Endothelial cell of umbilical vein (primary cell): ENCODE measurements around the gene SCYL3. TPM values are rescaled to one million over a fixed set of nuclear protein-coding genes. Genes with fewer than 3 reads are reported as not detected.

Source experiments
- BruUV-seq: library from RNA; stranded (reverse); fragments of 400-500 nt; replicated peaks from 2 replicates; lab custom pipeline; 2021; lab: Mats Ljungman, UMichigan
- CTCF ChIA-PET: fragments of 300-600, 350-600 bp; sonication (Branson Sonifier 250); formaldehyde crosslinking; loops from one replicate; lab custom pipeline; 2021; ENCODE audit warnings: antibody characterized with exemption, inconsistent platforms; lab: Charles Lee
- POLR2A ChIA-PET: fragments of 300-600, 350-600 bp; sonication (Branson Sonifier 250); formaldehyde crosslinking; loops from one replicate; lab custom pipeline; 2021; ENCODE audit warnings: antibody characterized with exemption, inconsistent platforms; lab: Charles Lee
- DNase-seq: peaks from one replicate; pipeline ENCODE4 v3.0.0-alpha.2; 2011; ENCODE audit warnings: low read depth, low spot score
- FAIRE-seq: peaks from 2 replicates; lab custom pipeline; 2011; peaks lifted over from hg19 to GRCh38; lab: Jason Lieb, UNC
- H2AFZ ChIP-seq: 2 replicates; pipeline ENCODE4 v1.6.0; 2012; ENCODE audit warnings: low read depth, low read length, control low read depth, inconsistent platforms
- H3K27ac ChIP-seq: 2 replicates; pipeline ENCODE4 v1.5.1; 2011; ENCODE audit warnings: low read depth, mild to moderate bottlenecking, control low read depth, low read length, moderate library complexity; ENCODE audit not compliant: insufficient read depth
- H3K27me3 ChIP-seq, 2 experiments: 2 replicates each; pipeline versions ENCODE4 v1.6.0 to v1.6.1; 2011; ENCODE audit warnings: low read length in 2 of 2, mixed read lengths in 1 of 2; ENCODE audit not compliant: control insufficient read depth in 2 of 2, insufficient read depth in 2 of 2
- H3K36me3 ChIP-seq, 2 experiments: 2 replicates in 1 of 2; 3 replicates in 1 of 2; pipeline ENCODE4 v1.5.1; 2011; ENCODE audit warnings: low read length in 2 of 2, mild to moderate bottlenecking in 1 of 2, moderate library complexity in 1 of 2; ENCODE audit not compliant: control insufficient read depth in 2 of 2, insufficient read depth in 2 of 2; ENCODE audit errors: extremely low read depth in 1 of 2
- H3K4me1 ChIP-seq: 3 replicates; pipeline ENCODE4 v1.5.1; 2011; ENCODE audit warnings: mild to moderate bottlenecking, low read length; ENCODE audit not compliant: control insufficient read depth, insufficient read depth; ENCODE audit errors: extremely low read depth
- H3K4me2 ChIP-seq: 2 replicates; pipeline ENCODE4 v1.6.1; 2011; ENCODE audit warnings: low read length, control low read depth, mixed read lengths; ENCODE audit not compliant: insufficient read depth
- H3K4me3 ChIP-seq, 3 experiments: fragments of 200-600 bp in 1 of 3; sonication (generic), shearing (Covaris generic) in 1 of 3; replicated peaks in 1 of 3; 2 replicates each; pipeline ENCODE4 v1.5.1; 2011 to 2016; ENCODE audit warnings: control low read depth in 3 of 3, low read length in 3 of 3, mild to moderate bottlenecking in 2 of 3, inconsistent platforms in 1 of 3, low read depth in 1 of 3, moderate library complexity in 1 of 3; ENCODE audit not compliant: insufficient read depth in 1 of 3
- H3K79me2 ChIP-seq: 2 replicates; pipeline ENCODE4 v1.6.0; 2012; ENCODE audit warnings: low read length, inconsistent platforms; ENCODE audit not compliant: control insufficient read depth, insufficient read depth
- H3K9ac ChIP-seq: replicated peaks from 2 replicates; pipeline ENCODE3; 2011; ENCODE audit warnings: low read length, control low read depth; ENCODE audit not compliant: insufficient read depth; ENCODE audit errors: extremely low read depth
- H3K9me1 ChIP-seq: replicated peaks from 3 replicates; pipeline ENCODE4 v1.6.0; 2011; ENCODE audit warnings: mild to moderate bottlenecking, low read length; ENCODE audit not compliant: control insufficient read depth, insufficient read depth; ENCODE audit errors: extremely low read depth
- H3K9me3 ChIP-seq: replicated peaks from 2 replicates; pipeline ENCODE4 v1.5.1; 2012; ENCODE audit warnings: low read length, inconsistent platforms; ENCODE audit not compliant: control insufficient read depth, insufficient read depth
- H4K20me1 ChIP-seq: replicated peaks from 2 replicates; pipeline ENCODE3; 2011; ENCODE audit warnings: mild to moderate bottlenecking, low read length; ENCODE audit not compliant: control insufficient read depth, insufficient read depth; ENCODE audit errors: extremely low read depth
- CTCF ChIP-seq, 2 donors: IDR thresholded peaks; 1 replicate in 1 of 2; 2 replicates in 1 of 2; pipeline ENCODE4 v1.5.1; 2011; ENCODE audit warnings: low read length in 2 of 2, mild to moderate bottlenecking in 2 of 2, moderate library complexity in 2 of 2, control low read depth in 1 of 2, inconsistent platforms in 1 of 2, low read depth in 1 of 2; ENCODE audit not compliant: insufficient read depth in 1 of 2; ENCODE audit errors: extremely low read depth in 1 of 2
- FOS ChIP-seq: IDR thresholded peaks from 2 replicates; pipeline ENCODE4 v1.6.1; 2011; ENCODE audit warnings: mild to moderate bottlenecking, low read length, moderate library complexity, borderline replicate concordance; ENCODE audit not compliant: insufficient read depth
- dilution Hi-C: fragments of 300-500 bp; cut with MboI; formaldehyde crosslinking; loops from one replicate; pipeline ENCODE4 v1.15.0; 2019; ENCODE audit warnings: low sequenced_read_pairs; ENCODE audit not compliant: extremely low pct_ligation_motif_present
- intact Hi-C: fragments of 100-400 bp; cut with micrococcal nuclease; formaldehyde crosslinking; loops from one replicate; pipeline ENCODE4 v1.10.0; 2022
- polyA plus RNA-seq, 4 experiments: library from polyadenylated mRNA; depleted of rRNA in 3 of 4; stranded (reverse) in 3 of 4; unstranded in 1 of 4; fragments of >200 nt; gene quantifications; 2 replicates each; pipeline versions ENCODE4 v1.2.1 to v1.2.3, GENCODE V29; 2011 to 2012; ENCODE audit warnings: missing spikeins in 1 of 4
- total RNA-seq: library from RNA; stranded (reverse); gene quantifications from 2 replicates; pipeline ENCODE4 v1.2.3, GENCODE V29; 2021

Gene SCYL3
- total and polyA plus RNA-seq, 2 donors (not counting 3 experiments of a cell fraction or from before 2014, with no cell fraction given), result 3.3 to 6.2 TPM

GRCh38 chr1:169928438-169929209 lies 34.9 kb upstream of the SCYL3 start:
- Histone ChIP-seq H3K9ac (no peak overlapping the region), H3K4me3 (no peak overlapping the region), H3K27ac (no peak overlapping the region), H3K79me2 (no peaks in the 10 kb centered on the region), H3K9me1 (no peaks in the 10 kb centered on the region), H4K20me1 (no peaks in the 10 kb centered on the region), H2AFZ (no peak overlapping the region), H3K27me3 (no peaks in the 10 kb centered on the region), H3K36me3 (no peaks in the 10 kb centered on the region), H3K9me3 (no peaks in the 10 kb centered on the region), H3K4me1 (no peaks in the 10 kb centered on the region), H3K4me2 (no peak overlapping the region)
- POLR2A ChIA-PET, result no interaction called here
- intact Hi-C loops (loop anchor here (1.0 to 10.0 kb wide), 9 partner anchors 146 to 1001 kb away; partner anchors contain the start of genes GORAB and KIFAP3), dilution Hi-C loops (no loop called here)
- FAIRE-seq (peak; percentile 77), DNase-seq (peak; percentile 55)
- CTCF ChIA-PET, result interaction anchor here (0.6 to 5.3 kb wide), 16 partner anchors 9 to 1298 kb away, joined by 3 to 37 read pairs (median 4); partner anchors contain the start of gene SCYL3
- BruUV-seq, result no TSS peak
- TF ChIP-seq CTCF (IDR thresholded peaks at IDR 0.05; ENCODE audit: extremely low read depth in 1 of 2, insufficient read depth in 1 of 2, low read depth in 1 of 2, low read length in 2 of 2) (peak; percentile 30 to 49), FOS (no peak)
